H9 (cell line): Measurements from ENCODE around the gene RBM45. TPM values are rescaled to one million over a fixed set of nuclear protein-coding genes. Genes with fewer than 3 reads are reported as not detected.

Source experiments
- DNase-seq: peaks from one replicate; pipeline ENCODE4 v3.0.0-alpha.2; 2017
- H2AFZ ChIP-seq: one replicate; pipeline ENCODE4 v1.6.1; 2013; ENCODE audit warnings: mild to moderate bottlenecking, low read length, control low read depth, moderate library complexity
- H2AK5ac ChIP-seq: 2 replicates; pipeline ENCODE4 v1.6.1; 2013; ENCODE audit warnings: low read length, control low read depth, mixed read lengths; ENCODE audit not compliant: insufficient read length
- H2BK120ac ChIP-seq: one replicate; pipeline ENCODE4 v1.6.1; 2013; ENCODE audit warnings: low read depth, mild to moderate bottlenecking, low read length, control low read depth, inconsistent platforms; ENCODE audit not compliant: poor library complexity, severe bottlenecking
- H2BK12ac ChIP-seq: 2 replicates; pipeline ENCODE4 v1.6.1; 2013; ENCODE audit warnings: low read length, control low read depth, mixed read lengths, low read depth; ENCODE audit not compliant: insufficient read length
- H2BK15ac ChIP-seq: 2 replicates; pipeline ENCODE4 v1.6.1; 2013; ENCODE audit warnings: low read depth, low read length, control low read depth
- H2BK20ac ChIP-seq: one replicate; pipeline ENCODE4 v1.6.1; 2013; ENCODE audit warnings: low read depth, mild to moderate bottlenecking, low read length, control low read depth, inconsistent platforms; ENCODE audit not compliant: poor library complexity, severe bottlenecking
- H2BK5ac ChIP-seq: 2 replicates; pipeline ENCODE4 v1.6.1; 2013; ENCODE audit warnings: low read length, control low read depth, mixed read lengths; ENCODE audit not compliant: insufficient read length
- H3K14ac ChIP-seq: 2 replicates; pipeline ENCODE4 v1.6.1; 2013; ENCODE audit warnings: low read length, control low read depth; ENCODE audit not compliant: insufficient read depth
- H3K18ac ChIP-seq: 2 replicates; pipeline ENCODE4 v1.6.1; 2013; ENCODE audit warnings: low read depth, mild to moderate bottlenecking, mixed read lengths, low read length, control low read depth; ENCODE audit not compliant: insufficient read length
- H3K23ac ChIP-seq: 2 replicates; pipeline ENCODE4 v1.6.1; 2013; ENCODE audit warnings: low read length, control low read depth, mixed read lengths, low read depth; ENCODE audit not compliant: insufficient read length
- H3K23me2 ChIP-seq: 2 replicates; pipeline ENCODE4 v1.6.1; 2013; ENCODE audit warnings: low read depth, mild to moderate bottlenecking, mixed read lengths, low read length, control low read depth; ENCODE audit not compliant: insufficient read length, poor library complexity, severe bottlenecking
- H3K27ac ChIP-seq: 2 replicates; pipeline ENCODE4 v1.5.1; 2013; ENCODE audit warnings: low read length, control low read depth, mixed read lengths, low read depth; ENCODE audit not compliant: insufficient read length
- H3K27me3 ChIP-seq: 2 replicates; pipeline ENCODE4 v1.6.1; 2013; ENCODE audit warnings: low read length, control low read depth, inconsistent platforms; ENCODE audit not compliant: insufficient read depth
- H3K4ac ChIP-seq: 2 replicates; pipeline ENCODE4 v1.6.1; 2013; ENCODE audit warnings: low read depth, mild to moderate bottlenecking, control low read depth, inconsistent platforms, low read length, moderate library complexity
- H3K4me1 ChIP-seq: 2 replicates; pipeline ENCODE4 v1.6.1; 2013; ENCODE audit warnings: low read length, control low read depth, inconsistent platforms; ENCODE audit not compliant: insufficient read depth
- H3K4me2 ChIP-seq: 2 replicates; pipeline ENCODE4 v1.6.1; 2013; ENCODE audit warnings: low read length, control low read depth, mixed read lengths; ENCODE audit not compliant: insufficient read length, insufficient read depth
- H3K56ac ChIP-seq: 2 replicates; pipeline ENCODE4 v1.6.1; 2013; ENCODE audit warnings: low read depth, mild to moderate bottlenecking, mixed read lengths, low read length, control low read depth; ENCODE audit not compliant: insufficient read length
- H3K79me1 ChIP-seq: 2 replicates; pipeline ENCODE4 v1.6.1; 2013; ENCODE audit warnings: low read depth, mild to moderate bottlenecking, moderate library complexity, low read length, control low read depth, inconsistent platforms; ENCODE audit not compliant: insufficient read depth, poor library complexity, severe bottlenecking
- H3K79me2 ChIP-seq: 2 replicates; pipeline ENCODE4 v1.6.1; 2013; ENCODE audit warnings: low read length, control low read depth, inconsistent platforms; ENCODE audit not compliant: insufficient read depth
- H3K9ac ChIP-seq: 2 replicates; pipeline ENCODE4 v1.6.1; 2013; ENCODE audit warnings: low read length, control low read depth, mixed read lengths; ENCODE audit not compliant: insufficient read length; ENCODE audit errors: extremely low read depth
- H3K9me3 ChIP-seq: one replicate; pipeline ENCODE4 v1.6.1; 2013; ENCODE audit warnings: low read depth, low read length, inconsistent platforms; ENCODE audit not compliant: control insufficient read depth
- H3T11ph ChIP-seq: one replicate; pipeline ENCODE4 v1.6.1; 2013; ENCODE audit warnings: mild to moderate bottlenecking, low read length, control low read depth, inconsistent platforms
- H4K20me1 ChIP-seq: one replicate; pipeline ENCODE4 v1.6.1; 2013; ENCODE audit not compliant: control insufficient read depth, insufficient read length, insufficient read depth
- H4K5ac ChIP-seq: 2 replicates; pipeline ENCODE4 v1.6.1; 2013; ENCODE audit warnings: low read depth, mild to moderate bottlenecking, mixed read lengths, low read length, control low read depth; ENCODE audit not compliant: insufficient read length
- H4K8ac ChIP-seq: replicated peaks from 2 replicates; pipeline ENCODE4 v1.6.1; 2013; ENCODE audit warnings: low read length, control low read depth, mixed read lengths, low read depth; ENCODE audit not compliant: insufficient read length
- H4K91ac ChIP-seq: 2 replicates; pipeline ENCODE4 v1.6.1; 2013; ENCODE audit warnings: low read depth, mild to moderate bottlenecking, moderate library complexity, mixed read lengths, low read length, control low read depth; ENCODE audit not compliant: insufficient read length
- H3K27ac Mint-ChIP-seq, 3 experiments: 2 replicates in 2 of 3; 3 replicates in 1 of 3; pipeline ENCODE4 v1.8.0; 2020 to 2021; ENCODE audit warnings: mixed read lengths in 3 of 3, mild to moderate bottlenecking in 1 of 3, moderate library complexity in 1 of 3
- H3K27me3 Mint-ChIP-seq: 2 replicates; pipeline ENCODE4 v1.8.0; 2021; ENCODE audit warnings: low read depth, mild to moderate bottlenecking, moderate library complexity, mixed read lengths
- H3K36me3 Mint-ChIP-seq, 3 experiments: 2 replicates in 2 of 3; 3 replicates in 1 of 3; pipeline ENCODE4 v1.8.0; 2020 to 2021; ENCODE audit warnings: low read depth in 3 of 3, mixed read lengths in 3 of 3; ENCODE audit not compliant: insufficient read depth in 1 of 3
- H3K4me1 Mint-ChIP-seq, 2 experiments: 2 replicates each; pipeline ENCODE4 v1.8.0; 2020; ENCODE audit warnings: mixed read lengths in 2 of 2
- H3K4me3 Mint-ChIP-seq, 2 experiments: 2 replicates in 1 of 2; 3 replicates in 1 of 2; pipeline ENCODE4 v1.8.0; 2020 to 2021; ENCODE audit warnings: mild to moderate bottlenecking in 2 of 2, mixed read lengths in 2 of 2, moderate library complexity in 1 of 2
- H3K9me3 Mint-ChIP-seq, 2 experiments: 2 replicates in 1 of 2; 3 replicates in 1 of 2; pipeline ENCODE4 v1.8.0; 2020; ENCODE audit warnings: mild to moderate bottlenecking in 2 of 2, mixed read lengths in 2 of 2, moderate library complexity in 1 of 2
- CTCF ChIP-seq: fragments of 200-600 bp; sonication (generic); conservative IDR thresholded peaks from 3 replicates; pipeline ENCODE4 v1.8.0; 2021; ENCODE audit warnings: antibody characterized with exemption, mild to moderate bottlenecking
- WGBS: extraction: QIAGEN DNeasy Blood & Tissue Kit; methylation state at CpG from one replicate; pipeline ENCODE4 v1.1.7; 2013; ENCODE audit warnings: missing lambda C conversion rate, low lambda C conversion rate, mixed read lengths; ENCODE audit not compliant: insufficient read length; ENCODE audit errors: extremely low coverage; 5-methylcytosine and 5-hydroxymethylcytosine counted together
- total RNA-seq: library from RNA; stranded (reverse); gene quantifications from 2 replicates; pipeline ENCODE4 v1.2.1, GENCODE V29; 2021

Gene RBM45
- total RNA-seq, 1 experiment from 2014 or later, result 13.9 TPM

- Histone ChIP-seq H3K4me1 (no peaks in the 10 kb centered on the region), H3K14ac (no peak overlapping the region), H3K23ac (no peak overlapping the region), H3K79me2 (no peaks in the 10 kb centered on the region), H3K27ac (no peak overlapping the region), H3K23me2 (peaks cover 5% of the 10 kb centered on the region), H2BK15ac (no peak overlapping the region), H2BK12ac (no peak overlapping the region), H4K20me1 (no peaks in the 10 kb centered on the region), H2AFZ (no peak overlapping the region), H2BK5ac (no peak overlapping the region), H3T11ph (no peak overlapping the region), H2BK120ac (no peak overlapping the region), H3K4ac (no peak overlapping the region), H2BK20ac (no peak overlapping the region), H3K27me3 (no peaks in the 10 kb centered on the region; the same call in 1 of the 2 replicates), H3K79me1 (no peaks in the 10 kb centered on the region), H4K91ac (no peak overlapping the region), H3K9ac (no peak overlapping the region), H4K8ac (no peak overlapping the region), H2AK5ac (no peak overlapping the region), H3K56ac (no peak overlapping the region), H3K4me2 (no peak overlapping the region), H3K18ac (no peak overlapping the region), H3K9me3 (no peaks in the 10 kb centered on the region), H4K5ac (no peak overlapping the region)
- no peak overlapping the region for H3K4me3 Mint-ChIP-seq
- H3K27me3 Mint-ChIP-seq, result peaks cover 47% of the 10 kb centered on the region
- peak; percentile 18; the same call in 1 of the 3 replicates for TF ChIP-seq CTCF
- H3K27ac Mint-ChIP-seq, result no peak overlapping the region
- WGBS, result no CpG with 5 or more reads among the region's 1 CpG
- no peak for DNase-seq
- peaks cover 12 to 14% of the 10 kb centered on the region in 2 experiments for H3K4me1 Mint-ChIP-seq
- no peaks in the 10 kb centered on the region for H3K36me3 Mint-ChIP-seq
- H3K9me3 Mint-ChIP-seq, result no peaks in the 10 kb centered on the region; a peak in 2 of 5 replicates
These were observed 42.7 kb upstream of the RBM45 start for GRCh38 chr2:178069551-178069950.
